ENCODE measurements around the gene RASAL1.

RASAL1 gene

DNA sequence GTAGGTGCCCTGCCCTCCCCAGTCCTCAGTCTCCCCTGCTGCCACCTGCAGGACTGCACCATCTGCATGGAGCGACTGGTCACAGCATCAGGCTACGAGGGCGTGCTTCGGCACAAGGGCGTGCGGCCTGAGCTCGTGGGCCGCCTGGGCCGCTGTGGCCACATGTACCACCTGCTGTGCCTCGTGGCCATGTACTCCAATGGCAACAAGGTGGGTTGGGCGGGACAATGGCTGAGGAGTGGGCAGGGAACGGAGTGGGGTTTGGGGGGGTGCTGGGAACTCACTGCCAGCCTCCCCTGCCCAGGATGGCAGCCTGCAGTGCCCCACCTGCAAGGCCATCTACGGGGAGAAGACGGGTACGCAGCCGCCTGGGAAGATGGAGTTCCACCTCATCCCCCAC is 40.8 kb downstream of the RASAL1 start:
- H3K79me2 ChIP-seq (ENCODE audit: insufficient read depth, low read depth), result no peaks in the 10 kb centered on the region
- no peaks in the 10 kb centered on the region for H3K27me3 ChIP-seq (ENCODE audit: insufficient read depth, low read depth)
- peaks cover 43% of the 10 kb centered on the region for H3K4me1 ChIP-seq (ENCODE audit: low read depth, poor library complexity, severe bottlenecking)
- no peak overlapping the region for H2AFZ ChIP-seq (ENCODE audit: low read depth)
- no peak overlapping the region for H3K27ac ChIP-seq
- H3K4me2 ChIP-seq, result no peak overlapping the region
- no peak overlapping the region for H3K9ac ChIP-seq
- H4K20me1 ChIP-seq (ENCODE audit: insufficient read depth), result no peaks in the 10 kb centered on the region
- TF ChIP-seq, protein P1, sequence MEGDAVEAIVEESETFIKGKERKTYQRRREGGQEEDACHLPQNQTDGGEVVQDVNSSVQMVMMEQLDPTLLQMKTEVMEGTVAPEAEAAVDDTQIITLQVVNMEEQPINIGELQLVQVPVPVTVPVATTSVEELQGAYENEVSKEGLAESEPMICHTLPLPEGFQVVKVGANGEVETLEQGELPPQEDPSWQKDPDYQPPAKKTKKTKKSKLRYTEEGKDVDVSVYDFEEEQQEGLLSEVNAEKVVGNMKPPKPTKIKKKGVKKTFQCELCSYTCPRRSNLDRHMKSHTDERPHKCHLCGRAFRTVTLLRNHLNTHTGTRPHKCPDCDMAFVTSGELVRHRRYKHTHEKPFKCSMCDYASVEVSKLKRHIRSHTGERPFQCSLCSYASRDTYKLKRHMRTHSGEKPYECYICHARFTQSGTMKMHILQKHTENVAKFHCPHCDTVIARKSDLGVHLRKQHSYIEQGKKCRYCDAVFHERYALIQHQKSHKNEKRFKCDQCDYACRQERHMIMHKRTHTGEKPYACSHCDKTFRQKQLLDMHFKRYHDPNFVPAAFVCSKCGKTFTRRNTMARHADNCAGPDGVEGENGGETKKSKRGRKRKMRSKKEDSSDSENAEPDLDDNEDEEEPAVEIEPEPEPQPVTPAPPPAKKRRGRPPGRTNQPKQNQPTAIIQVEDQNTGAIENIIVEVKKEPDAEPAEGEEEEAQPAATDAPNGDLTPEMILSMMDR (conservative IDR thresholded peaks at IDR 0.05; ENCODE audit: low read depth, low read length), result no peak
- H3K4me3 ChIP-seq (IDR thresholded peaks at IDR 0.05; ENCODE audit: insufficient read depth, low read depth, low read length), result no peak overlapping the region
- no peaks in the 10 kb centered on the region for H3K36me3 ChIP-seq (ENCODE audit: insufficient read depth)

DNA sequence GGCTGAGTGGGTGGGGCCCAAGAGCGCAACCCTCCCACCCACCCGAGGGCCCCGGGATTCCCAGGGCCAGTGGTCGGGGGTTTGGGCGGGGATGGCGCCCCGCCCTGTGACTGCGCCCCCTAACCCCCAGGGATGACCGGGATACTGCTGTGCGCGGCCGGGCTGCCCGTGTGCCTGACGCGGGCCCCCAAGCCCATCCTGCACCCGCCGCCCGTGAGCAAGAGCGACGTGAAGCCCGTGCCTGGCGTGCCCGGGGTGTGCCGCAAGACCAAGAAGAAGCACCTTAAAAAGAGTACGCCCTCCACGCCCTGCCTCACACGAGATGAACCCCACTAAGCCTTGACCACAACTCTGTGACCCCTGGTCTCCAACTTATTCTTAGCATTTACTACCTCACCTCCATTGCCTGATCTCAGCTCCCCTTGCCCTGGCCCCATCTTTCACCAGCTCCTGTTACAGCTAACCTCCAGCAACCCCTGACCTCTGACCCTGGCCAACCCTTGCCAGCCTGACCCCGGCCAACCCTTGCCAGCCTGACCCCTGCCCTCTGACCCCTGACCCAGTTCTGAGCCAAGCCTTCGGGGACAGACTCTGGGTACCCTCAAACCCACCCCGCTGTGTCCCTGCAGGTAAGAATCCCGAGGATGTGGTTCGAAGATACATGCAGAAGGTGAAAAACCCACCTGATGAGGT is 42.0 kb downstream of the RASAL1 start:
- Histone ChIP-seq H3K4me3 (IDR thresholded peaks at IDR 0.05; ENCODE audit: insufficient read depth, low read depth, low read length) (no peak overlapping the region), H3K4me1 (ENCODE audit: low read depth, poor library complexity, severe bottlenecking) (peaks cover 33% of the 10 kb centered on the region), H3K79me2 (ENCODE audit: insufficient read depth, low read depth) (no peaks in the 10 kb centered on the region), H3K27ac (no peak overlapping the region), H2AFZ (ENCODE audit: low read depth) (no peak overlapping the region), H3K36me3 (ENCODE audit: insufficient read depth) (no peaks in the 10 kb centered on the region), H3K27me3 (ENCODE audit: insufficient read depth, low read depth) (no peaks in the 10 kb centered on the region), H3K9ac (no peak overlapping the region), H3K4me2 (no peak overlapping the region), H4K20me1 (ENCODE audit: insufficient read depth) (no peaks in the 10 kb centered on the region)
- TF ChIP-seq, protein P1 (conservative IDR thresholded peaks at IDR 0.05; ENCODE audit: low read depth, low read length), result no peak

DNA sequence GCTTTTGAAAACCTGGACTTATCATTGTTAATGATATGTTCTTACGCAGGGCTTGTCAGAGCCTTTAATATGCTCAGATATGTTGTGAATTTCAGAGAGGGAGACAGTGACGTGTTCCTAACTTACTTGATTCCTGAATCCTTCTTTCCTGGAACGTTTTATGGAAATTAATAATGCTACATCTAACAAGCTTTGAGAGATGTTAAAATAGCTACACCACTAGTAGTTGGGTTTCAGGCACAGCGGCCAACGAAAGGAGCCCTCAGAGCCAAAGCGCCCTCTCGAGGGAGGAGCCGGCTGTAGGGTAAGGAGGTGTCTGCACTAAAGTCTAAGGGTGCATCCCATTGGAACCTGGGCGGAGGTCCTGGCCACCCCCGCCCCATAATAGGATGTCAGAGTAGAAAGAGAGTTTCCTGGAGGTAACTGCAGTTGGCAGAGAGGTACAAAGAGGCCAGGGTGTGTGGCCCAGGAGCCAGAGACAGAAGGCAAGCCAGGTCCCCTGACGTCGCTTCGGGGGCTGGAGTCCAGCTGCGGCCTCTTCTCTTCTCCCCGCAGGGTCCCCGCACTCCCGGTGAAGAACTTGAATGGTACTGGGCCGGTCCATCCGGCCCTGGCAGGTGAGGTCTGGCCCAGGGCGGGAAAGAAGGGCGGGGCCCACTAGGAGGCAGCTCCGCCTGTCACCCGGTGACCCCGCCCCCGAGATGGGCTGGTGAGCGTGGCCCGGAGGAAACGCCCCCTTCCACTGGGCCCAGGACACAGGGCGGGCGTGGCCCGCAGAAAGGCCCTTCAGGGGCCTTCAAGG is 42.8 kb downstream of the RASAL1 start:
- H3K36me3 ChIP-seq (ENCODE audit: insufficient read depth), result no peaks in the 10 kb centered on the region
- H3K4me1 ChIP-seq (ENCODE audit: low read depth, poor library complexity, severe bottlenecking), result peaks cover 31% of the 10 kb centered on the region
- TF ChIP-seq, protein P1 (conservative IDR thresholded peaks at IDR 0.05; ENCODE audit: low read depth, low read length), result no peak
- H3K27ac ChIP-seq, result no peak overlapping the region
- no peak overlapping the region for H3K4me3 ChIP-seq (IDR thresholded peaks at IDR 0.05; ENCODE audit: insufficient read depth, low read depth, low read length)
- H3K79me2 ChIP-seq (ENCODE audit: insufficient read depth, low read depth), result no peaks in the 10 kb centered on the region
- H3K4me2 ChIP-seq, result no peak overlapping the region
- H3K9ac ChIP-seq, result no peak overlapping the region
- H3K27me3 ChIP-seq (ENCODE audit: insufficient read depth, low read depth), result no peaks in the 10 kb centered on the region
- no peak overlapping the region for H2AFZ ChIP-seq (ENCODE audit: low read depth)
- H4K20me1 ChIP-seq (ENCODE audit: insufficient read depth), result no peaks in the 10 kb centered on the region

DNA sequence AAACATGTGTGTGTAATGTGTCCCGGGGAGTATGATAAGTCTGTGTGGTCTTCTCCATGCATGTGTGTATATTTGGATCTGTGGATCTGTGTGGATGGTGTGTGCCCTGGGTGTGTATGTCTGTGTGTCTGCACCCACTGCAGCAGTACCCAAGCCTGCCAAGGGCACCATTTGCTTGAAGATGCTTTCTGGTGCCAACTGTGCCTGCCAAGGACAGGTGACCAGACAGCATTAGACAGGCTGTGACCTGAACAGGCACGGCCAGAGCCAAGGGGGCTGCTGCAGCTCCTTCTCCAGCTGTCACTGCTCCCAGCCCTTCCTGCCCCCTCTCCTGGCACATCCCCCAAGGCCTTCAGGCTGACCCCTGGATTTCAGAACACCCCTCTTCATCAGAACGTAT is 44.1 kb downstream of the RASAL1 start:
- H3K36me3 ChIP-seq (ENCODE audit: insufficient read depth), result no peaks in the 10 kb centered on the region
- no peak overlapping the region for H3K9ac ChIP-seq
- no peak overlapping the region for H3K4me3 ChIP-seq (IDR thresholded peaks at IDR 0.05; ENCODE audit: insufficient read depth, low read depth, low read length)
- H3K27ac ChIP-seq, result no peak overlapping the region
- TF ChIP-seq, protein P1 (conservative IDR thresholded peaks at IDR 0.05; ENCODE audit: low read depth, low read length), result no peak
- no peaks in the 10 kb centered on the region for H4K20me1 ChIP-seq (ENCODE audit: insufficient read depth)
- no peak overlapping the region for H2AFZ ChIP-seq (ENCODE audit: low read depth)
- H3K4me1 ChIP-seq (ENCODE audit: low read depth, poor library complexity, severe bottlenecking), result peaks cover 40% of the 10 kb centered on the region
- H3K4me2 ChIP-seq, result no peak overlapping the region
- no peaks in the 10 kb centered on the region for H3K27me3 ChIP-seq (ENCODE audit: insufficient read depth, low read depth)
- no peaks in the 10 kb centered on the region for H3K79me2 ChIP-seq (ENCODE audit: insufficient read depth, low read depth)
